ENCODE data around the gene TMEM125. TPM values are rescaled to one million over a fixed set of nuclear protein-coding genes. Genes with fewer than 3 reads are reported as not detected.

Gene TMEM125
- total RNA-seq, 2 experiments from 2014 or later, result not detected

- no peak overlapping the region for H3K4me3 Mint-ChIP-seq
- no peaks in the 10 kb centered on the region for H3K9me3 Mint-ChIP-seq
- H3K4me1 Mint-ChIP-seq, result no peaks in the 10 kb centered on the region
- DNase-seq (no peak), ATAC-seq (ENCODE audit: low read depth) (no peak)
- no peak overlapping the region for H3K27ac Mint-ChIP-seq
- POLR2A ChIA-PET, result no interaction called here
- H3K36me3 Mint-ChIP-seq, result no peaks in the 10 kb centered on the region
- no peaks in the 10 kb centered on the region for H3K27me3 Mint-ChIP-seq
Measured at GRCh38 chr1:43318831-43319230, 49.0 kb downstream of the TMEM125 start.

GRCh38 chr1:43319288-43319687 lies 49.5 kb downstream of the TMEM125 start:
- Mint-ChIP-seq H3K36me3 (no peaks in the 10 kb centered on the region), H3K4me3 (no peak overlapping the region), H3K27me3 (no peaks in the 10 kb centered on the region), H3K9me3 (no peaks in the 10 kb centered on the region), H3K27ac (no peak overlapping the region), H3K4me1 (no peaks in the 10 kb centered on the region)
- POLR2A ChIA-PET, result no interaction called here
- ATAC-seq (ENCODE audit: low read depth), result no peak
- no peak for DNase-seq

GRCh38 chr1:43319766-43320165 lies 50.0 kb downstream of the TMEM125 start:
- H3K9me3 Mint-ChIP-seq, result peaks cover 2% of the 10 kb centered on the region
- no peak for ATAC-seq (ENCODE audit: low read depth)
- H3K27me3 Mint-ChIP-seq, result no peaks in the 10 kb centered on the region
- POLR2A ChIA-PET, result no interaction called here
- H3K27ac Mint-ChIP-seq, result no peak overlapping the region
- DNase-seq, result no peak
- no peaks in the 10 kb centered on the region for H3K36me3 Mint-ChIP-seq
- H3K4me1 Mint-ChIP-seq, result peaks cover 3% of the 10 kb centered on the region
- no peak overlapping the region for H3K4me3 Mint-ChIP-seq

- ATAC-seq (ENCODE audit: low read depth) (no peak), DNase-seq (no peak)
- Mint-ChIP-seq H3K4me3 (no peak overlapping the region), H3K4me1 (peaks cover 3% of the 10 kb centered on the region), H3K27me3 (no peaks in the 10 kb centered on the region), H3K27ac (no peak overlapping the region), H3K36me3 (no peaks in the 10 kb centered on the region), H3K9me3 (peaks cover 7% of the 10 kb centered on the region)
- POLR2A ChIA-PET, result no interaction called here
Measured at GRCh38 chr1:43321331-43321891, 51.6 kb downstream of the TMEM125 start.

GRCh38 chr1:43322506-43322905 lies 52.7 kb downstream of the TMEM125 start:
- peaks cover 3% of the 10 kb centered on the region for H3K4me1 Mint-ChIP-seq
- no peaks in the 10 kb centered on the region for H3K27me3 Mint-ChIP-seq
- no peak overlapping the region for H3K27ac Mint-ChIP-seq
- no peak for DNase-seq
- no peak for ATAC-seq (ENCODE audit: low read depth)
- no peaks in the 10 kb centered on the region for H3K36me3 Mint-ChIP-seq
- H3K4me3 Mint-ChIP-seq, result no peak overlapping the region
- POLR2A ChIA-PET, result interaction anchor here (0.7 kb wide), 1 partner anchor 36 kb away, joined by 3 read pairs; the partner anchor contains the start of gene CDC20
- peaks cover 7% of the 10 kb centered on the region for H3K9me3 Mint-ChIP-seq

Other genes with a start within 250 kb of the TMEM125 start
- gene EBNA1BP2, start 97.7 kb upstream of the TMEM125 start, total RNA-seq, result 10 to 100 TPM; 34.5 to 40.0 TPM
- gene CFAP57, start 97.7 kb upstream of the TMEM125 start, total RNA-seq, result not detected
- not detected for gene C1orf210, start 15.6 kb downstream of the TMEM125 start, total RNA-seq
- gene TIE1, start 31.0 kb downstream of the TMEM125 start, total RNA-seq, result under 1 TPM; 0.23 to 0.75 TPM
- gene MPL, start 67.8 kb downstream of the TMEM125 start, total RNA-seq, result not detected
- 100 to 1,000 TPM; 107 to 123 TPM for gene CDC20, start 89.0 kb downstream of the TMEM125 start, total RNA-seq
- 10 to 100 TPM; 51.3 to 53.7 TPM for gene ELOVL1, start 98.0 kb downstream of the TMEM125 start, total RNA-seq
- 10 to 100 TPM; 34.3 to 35.3 TPM for gene MED8, start 119.8 kb downstream of the TMEM125 start, total RNA-seq
- 10 to 100 TPM; 84.8 to 88.2 TPM for gene SZT2, start 119.9 kb downstream of the TMEM125 start, total RNA-seq
- gene HYI, start 183.9 kb downstream of the TMEM125 start, total RNA-seq, result 10 to 100 TPM; 18.3 to 21.3 TPM